HepG2 (cell line): Measurements from ENCODE around the gene GCLC.

Source experiments
- GABPB1 ChIP-seq: IDR thresholded peaks from 2 replicates; pipeline ENCODE4 v1.6.1; 2016; ENCODE audit warnings: mild to moderate bottlenecking, missing genetic modification reagents, moderate library complexity, missing compliant biosample characterization
- KAT2B ChIP-seq: fragments of 150-350 bp; IDR thresholded peaks from 2 replicates; pipeline ENCODE4 v1.6.1; 2014; ENCODE audit warnings: low read depth, low read length, borderline replicate concordance
- KLF16 ChIP-seq, 2 experiments: sonication (generic) in 1 of 2; formaldehyde crosslinking in 1 of 2; IDR thresholded peaks; 2 replicates each; pipeline versions ENCODE4 v1.6.1 to v1.8.0; 2016 to 2023; ENCODE audit warnings: missing genetic modification reagents in 2 of 2, missing compliant biosample characterization in 1 of 2
- MAX ChIP-seq: IDR thresholded peaks from 2 replicates; pipeline ENCODE4 v1.6.1; 2012; ENCODE audit warnings: inconsistent platforms
- MXD4 ChIP-seq: IDR thresholded peaks from 2 replicates; pipeline ENCODE4 v1.6.1; 2016; ENCODE audit warnings: mild to moderate bottlenecking, missing biosample characterization, missing genetic modification reagents
- NFE2 ChIP-seq: sonication (generic); formaldehyde crosslinking; IDR thresholded peaks from 2 replicates; pipeline ENCODE4 v1.4.0; 2020; ENCODE audit warnings: missing genetic modification reagents
- PRDM15 ChIP-seq: sonication (generic); formaldehyde crosslinking; IDR thresholded peaks from 2 replicates; pipeline ENCODE4 v1.4.0; 2020; ENCODE audit warnings: missing genetic modification reagents
- SP1 ChIP-seq, 2 experiments: fragments of 450-650 bp in 1 of 2; sonication (generic) in 1 of 2; formaldehyde crosslinking in 1 of 2; IDR thresholded peaks; 2 replicates each; pipeline versions ENCODE4 v1.4.0 to v1.6.1; 2016 to 2020; ENCODE audit warnings: missing genetic modification reagents in 1 of 2
- TCF7L2 ChIP-seq: IDR thresholded peaks from 2 replicates; pipeline ENCODE4 v1.6.1; 2011; ENCODE audit warnings: mild to moderate bottlenecking, low read depth, low read length, moderate library complexity
- ZBTB8A ChIP-seq: sonication (generic); formaldehyde crosslinking; IDR thresholded peaks from 2 replicates; pipeline ENCODE4 v1.4.0; 2020; ENCODE audit warnings: mild to moderate bottlenecking, low read depth, missing genetic modification reagents, borderline replicate concordance
- ZNF274 ChIP-seq: sonication (generic); formaldehyde crosslinking; IDR thresholded peaks from 2 replicates; pipeline ENCODE4 v1.5.1; 2020; ENCODE audit warnings: mild to moderate bottlenecking, missing genetic modification reagents
- ZSCAN21 ChIP-seq: sonication (generic); formaldehyde crosslinking; IDR thresholded peaks from 2 replicates; pipeline ENCODE4 v1.8.0; 2022; ENCODE audit warnings: mild to moderate bottlenecking, missing genetic modification reagents, moderate library complexity, borderline replicate concordance

- no peak for TF ChIP-seq ZSCAN21
- TF ChIP-seq TCF7L2, result no peak
- no peak for TF ChIP-seq SP1 (IDR thresholded peaks at IDR 0.05)
- TF ChIP-seq SP1 (CRISPR knock-in tag; IDR thresholded peaks at IDR 0.05), result no peak
- TF ChIP-seq GABPB1 (CRISPR knock-in tag), result no peak
- TF ChIP-seq MAX, result no peak
- no peak for TF ChIP-seq KLF16 (CRISPR knock-in tag; IDR thresholded peaks at IDR 0.05)
- no peak for TF ChIP-seq KAT2B
- no peak for TF ChIP-seq MXD4 (CRISPR knock-in tag)
- no peak for TF ChIP-seq PRDM15 (CRISPR knock-in tag)
- no peak for TF ChIP-seq ZBTB8A (CRISPR knock-in tag)
- TF ChIP-seq ZNF274 (CRISPR knock-in tag), result no peak
- no peak for TF ChIP-seq NFE2
Measured at GRCh38 chr6:53587291-53587690, 42.4 kb upstream of the GCLC start.
